PC-9 (cell line): ENCODE results near the gene B3GLCT.

Experiments
- CTCF ChIP-seq: fragments of 200-600 bp; sonication (generic); conservative IDR thresholded peaks from 2 replicates; pipeline ENCODE4 v1.6.1; 2017; ENCODE audit warnings: mixed run types, antibody characterized with exemption, mild to moderate bottlenecking, moderate library complexity
- EZH2 ChIP-seq: fragments of 200-600 bp; sonication (generic); IDR thresholded peaks from 2 replicates; pipeline ENCODE4 v1.8.0; 2017; ENCODE audit warnings: antibody characterized with exemption, low read depth

GRCh38 chr13:31282741-31283455 lies 83.1 kb downstream of the B3GLCT start:
- TF ChIP-seq CTCF, result no peak
- no peak for TF ChIP-seq EZH2
